HepG2 (cell line): ENCODE data around the gene CCNG1. TPM values are rescaled to one million over a fixed set of nuclear protein-coding genes. Genes with fewer than 3 reads are reported as not detected.

Experiments used
- CAMTA2 ChIP-seq: sonication (generic); formaldehyde crosslinking; IDR thresholded peaks from 2 replicates; pipeline ENCODE4 v1.4.0; 2020; ENCODE audit warnings: mild to moderate bottlenecking, missing genetic modification reagents, borderline replicate concordance
- FOXK2 ChIP-seq: fragments of 450-650 bp; IDR thresholded peaks from 2 replicates; pipeline ENCODE4 v1.6.1; 2016
- HOXA7 ChIP-seq: sonication (generic); formaldehyde crosslinking; IDR thresholded peaks from 2 replicates; pipeline ENCODE4 v1.8.1; 2022; ENCODE audit warnings: mild to moderate bottlenecking, missing genetic modification reagents, moderate library complexity
- IRF2 ChIP-seq: IDR thresholded peaks from 2 replicates; pipeline ENCODE4 v1.6.1; 2018; ENCODE audit warnings: missing genetic modification reagents, missing compliant biosample characterization
- LRRFIP1 ChIP-seq: sonication (generic); formaldehyde crosslinking; conservative IDR thresholded peaks from 2 replicates; pipeline ENCODE4 v1.4.0; 2020; ENCODE audit warnings: missing genetic modification reagents
- MAFG ChIP-seq: sonication (generic); formaldehyde crosslinking; IDR thresholded peaks from 2 replicates; pipeline ENCODE4 v1.5.1; 2020; ENCODE audit warnings: mild to moderate bottlenecking, missing genetic modification reagents
- MIER3 ChIP-seq: IDR thresholded peaks from 2 replicates; pipeline ENCODE4 v1.6.1; 2016; ENCODE audit warnings: missing compliant biosample characterization, borderline replicate concordance
- MXD4 ChIP-seq: IDR thresholded peaks from 2 replicates; pipeline ENCODE4 v1.6.1; 2016; ENCODE audit warnings: mild to moderate bottlenecking, missing biosample characterization, missing genetic modification reagents
- NCOR1 ChIP-seq: fragments of 200-600 bp; sonication (generic); IDR thresholded peaks from 2 replicates; pipeline ENCODE4 v1.7.0; 2017; ENCODE audit warnings: antibody characterized with exemption, low read length, borderline replicate concordance
- ZBTB7B ChIP-seq: sonication (generic); formaldehyde crosslinking; IDR thresholded peaks from 2 replicates; pipeline ENCODE4 v1.4.0; 2020; ENCODE audit warnings: missing genetic modification reagents
- ZFP1 ChIP-seq: IDR thresholded peaks from 2 replicates; pipeline ENCODE4 v1.6.1; 2016
- ZFP36L2 ChIP-seq: sonication (generic); formaldehyde crosslinking; IDR thresholded peaks from 2 replicates; pipeline ENCODE4 v1.4.0; 2020; ENCODE audit warnings: missing genetic modification reagents
- ZFP62 ChIP-seq: sonication (generic); formaldehyde crosslinking; IDR thresholded peaks from 2 replicates; pipeline ENCODE4 v1.4.0; 2020; ENCODE audit warnings: missing genetic modification reagents
- ZNF33A ChIP-seq: sonication (generic); formaldehyde crosslinking; IDR thresholded peaks from 2 replicates; pipeline ENCODE4 v1.5.1; 2020; ENCODE audit warnings: missing genetic modification reagents, mild to moderate bottlenecking, moderate library complexity, borderline replicate concordance
- ZNF441 ChIP-seq: sonication (generic); formaldehyde crosslinking; IDR thresholded peaks from 2 replicates; pipeline ENCODE4 v1.7.0; 2021; ENCODE audit warnings: missing genetic modification reagents, borderline replicate concordance
- ZNF460 ChIP-seq: sonication (generic); formaldehyde crosslinking; IDR thresholded peaks from 2 replicates; pipeline ENCODE4 v1.5.1; 2020; ENCODE audit warnings: missing genetic modification reagents, mild to moderate bottlenecking, borderline replicate concordance
- ZNF607 ChIP-seq: sonication (generic); formaldehyde crosslinking; IDR thresholded peaks from 2 replicates; pipeline ENCODE4 v1.5.1; 2020; ENCODE audit warnings: missing genetic modification reagents, mild to moderate bottlenecking, borderline replicate concordance
- ZSCAN20 ChIP-seq: sonication (generic); formaldehyde crosslinking; IDR thresholded peaks from 2 replicates; pipeline ENCODE4 v1.4.0; 2020; ENCODE audit warnings: missing genetic modification reagents, mild to moderate bottlenecking, borderline replicate concordance
- ZSCAN25 ChIP-seq: sonication (generic); formaldehyde crosslinking; IDR thresholded peaks from 2 replicates; pipeline ENCODE4 v1.8.0; 2022; ENCODE audit warnings: mild to moderate bottlenecking, missing genetic modification reagents
- polyA plus RNA-seq, 8 experiments: library from polyadenylated mRNA; depleted of rRNA in 3 of 8; stranded (reverse) in 7 of 8; unstranded in 1 of 8; fragments of >200 nt; fragmentation: Illumina TruSeq in 4 of 8; extraction: Trizol in 4 of 8; gene quantifications; 2 replicates each; pipeline versions ENCODE4 v1.2.1 to v1.2.3, GENCODE V29; 2011 to 2016; ENCODE audit warnings: low read depth in 4 of 8, missing spikeins in 1 of 8, mixed read lengths in 1 of 8; ENCODE audit not compliant: insufficient read depth in 1 of 8
- total RNA-seq, 5 experiments: library from RNA; depleted of rRNA; stranded (reverse); fragments of >200 nt; fragmentation: Illumina TruSeq; extraction: Trizol; gene quantifications; 2 replicates each; pipeline ENCODE4 v1.2.3, GENCODE V29; 2016; ENCODE audit warnings: low read depth in 1 of 5
- TF ChIP-seq, protein P1 (sequence below): sonication (generic); formaldehyde crosslinking; IDR thresholded peaks from 2 replicates; pipeline ENCODE4 v1.4.0; 2020; ENCODE audit warnings: low read depth, missing genetic modification reagents
- TF ChIP-seq, protein P2 (sequence below): sonication (generic); formaldehyde crosslinking; IDR thresholded peaks from 2 replicates; pipeline ENCODE4 v1.5.0; 2020; ENCODE audit warnings: mild to moderate bottlenecking, low read depth, missing genetic modification reagents, borderline replicate concordance

CCNG1 gene
- total and polyA plus RNA-seq, 2 of the 13 experiments (the other 11 are each of a cell fraction or from before 2014, with no cell fraction given): 181 to 353 TPM

GRCh38 chr5:163459819-163460561, 22.6 kb downstream of the CCNG1 start, which contains the start of gene NUDCD2 (continued):
- TF ChIP-seq, protein P1, sequence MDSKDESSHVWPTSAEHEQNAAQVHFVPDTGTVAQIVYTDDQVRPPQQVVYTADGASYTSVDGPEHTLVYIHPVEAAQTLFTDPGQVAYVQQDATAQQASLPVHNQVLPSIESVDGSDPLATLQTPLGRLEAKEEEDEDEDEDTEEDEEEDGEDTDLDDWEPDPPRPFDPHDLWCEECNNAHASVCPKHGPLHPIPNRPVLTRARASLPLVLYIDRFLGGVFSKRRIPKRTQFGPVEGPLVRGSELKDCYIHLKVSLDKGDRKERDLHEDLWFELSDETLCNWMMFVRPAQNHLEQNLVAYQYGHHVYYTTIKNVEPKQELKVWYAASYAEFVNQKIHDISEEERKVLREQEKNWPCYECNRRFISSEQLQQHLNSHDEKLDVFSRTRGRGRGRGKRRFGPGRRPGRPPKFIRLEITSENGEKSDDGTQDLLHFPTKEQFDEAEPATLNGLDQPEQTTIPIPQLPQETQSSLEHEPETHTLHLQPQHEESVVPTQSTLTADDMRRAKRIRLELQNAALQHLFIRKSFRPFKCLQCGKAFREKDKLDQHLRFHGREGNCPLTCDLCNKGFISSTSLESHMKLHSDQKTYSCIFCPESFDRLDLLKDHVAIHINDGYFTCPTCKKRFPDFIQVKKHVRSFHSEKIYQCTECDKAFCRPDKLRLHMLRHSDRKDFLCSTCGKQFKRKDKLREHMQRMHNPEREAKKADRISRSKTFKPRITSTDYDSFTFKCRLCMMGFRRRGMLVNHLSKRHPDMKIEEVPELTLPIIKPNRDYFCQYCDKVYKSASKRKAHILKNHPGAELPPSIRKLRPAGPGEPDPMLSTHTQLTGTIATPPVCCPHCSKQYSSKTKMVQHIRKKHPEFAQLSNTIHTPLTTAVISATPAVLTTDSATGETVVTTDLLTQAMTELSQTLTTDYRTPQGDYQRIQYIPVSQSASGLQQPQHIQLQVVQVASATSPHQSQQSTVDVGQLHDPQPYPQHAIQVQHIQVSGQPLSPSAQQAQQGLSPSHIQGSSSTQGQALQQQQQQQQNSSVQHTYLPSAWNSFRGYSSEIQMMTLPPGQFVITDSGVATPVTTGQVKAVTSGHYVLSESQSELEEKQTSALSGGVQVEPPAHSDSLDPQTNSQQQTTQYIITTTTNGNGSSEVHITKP: no peak
- TF ChIP-seq NCOR1 (no peak), ZNF441 (CRISPR knock-in tag) (peak; percentile 82; the same call in 1 of the 2 replicates), ZBTB7B (peak; percentile 64), IRF2 (CRISPR knock-in tag) (peak; percentile 23; the same call in 1 of the 2 replicates), ZFP62 (CRISPR knock-in tag) (no peak), ZNF460 (CRISPR knock-in tag) (no peak), ZNF33A (no peak), HOXA7 (CRISPR knock-in tag) (no peak), ZFP1 (CRISPR knock-in tag) (no peak), ZNF607 (CRISPR knock-in tag) (0 out of 2 replicates have a peak, but pooled peaks have one; percentile 58), CAMTA2 (CRISPR knock-in tag) (no peak), LRRFIP1 (CRISPR knock-in tag) (no peak), MAFG (CRISPR knock-in tag) (0 out of 2 replicates have a peak, but pooled peaks have one; percentile 25), ZSCAN25 (CRISPR knock-in tag) (peak; percentile 62), MIER3 (0 out of 2 replicates have a peak, but pooled peaks have one; percentile 50), ZFP36L2 (no peak), MXD4 (CRISPR knock-in tag) (peak; percentile 78), FOXK2 (no peak), ZSCAN20 (CRISPR knock-in tag) (peak; percentile 67; the same call in 1 of the 2 replicates)
- TF ChIP-seq, protein P2, sequence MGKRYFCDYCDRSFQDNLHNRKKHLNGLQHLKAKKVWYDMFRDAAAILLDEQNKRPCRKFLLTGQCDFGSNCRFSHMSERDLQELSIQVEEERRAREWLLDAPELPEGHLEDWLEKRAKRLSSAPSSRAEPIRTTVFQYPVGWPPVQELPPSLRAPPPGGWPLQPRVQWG: no peak
